OCI-LY7 (cell line): ENCODE measurements around the gene ESAM. TPM values are rescaled to one million over a fixed set of nuclear protein-coding genes. Genes with fewer than 3 reads are reported as not detected.
A peak's percentile ranks its signal among the peaks of the same experiment; 100 is the strongest.

Source experiments
- BruUV-seq: library from RNA; stranded (reverse); fragments of 400-500 nt; replicated peaks from 2 replicates; lab custom pipeline; 2021; lab: Mats Ljungman, UMichigan
- CTCF ChIA-PET: fragments of 300-600 bp; sonication (Branson Sonifier 250); formaldehyde crosslinking; loops from one replicate; lab custom pipeline; 2022; ENCODE audit warnings: antibody characterized with exemption; ENCODE audit not compliant: unreplicated experiment; lab: Charles Lee
- POLR2A ChIA-PET: fragments of 300-600 bp; sonication (Branson Sonifier 250); formaldehyde crosslinking; loops from one replicate; lab custom pipeline; 2022; ENCODE audit warnings: antibody characterized with exemption; lab: Charles Lee
- DNase-seq: peaks from one replicate; pipeline ENCODE4 v3.0.0-alpha.2; 2015; ENCODE audit warnings: low spot score
- H2AFZ ChIP-seq: fragments of 200-600 bp; sonication (generic), shearing (Covaris generic); 2 replicates; pipeline ENCODE4 v1.6.1; 2014; ENCODE audit warnings: mild to moderate bottlenecking, antibody characterized with exemption, low read length, moderate library complexity
- H3K27ac ChIP-seq: fragments of 200-600 bp; sonication (generic); 2 replicates; pipeline ENCODE4 v1.5.1; 2014; ENCODE audit warnings: mixed run types, low read depth, mild to moderate bottlenecking, moderate library complexity, low read length, inconsistent platforms; ENCODE audit not compliant: poor library complexity, severe bottlenecking
- H3K36me3 ChIP-seq: fragments of 200-600 bp; sonication (generic); 2 replicates; pipeline ENCODE4 v1.6.1; 2014; ENCODE audit warnings: mild to moderate bottlenecking, antibody characterized with exemption, low read length, moderate library complexity, mixed read lengths; ENCODE audit not compliant: insufficient read depth
- H3K4me1 ChIP-seq: fragments of 200-600 bp; sonication (generic); 2 replicates; pipeline ENCODE4 v1.5.1; 2014; ENCODE audit warnings: mild to moderate bottlenecking, low read length; ENCODE audit not compliant: insufficient read depth, poor library complexity, severe bottlenecking
- H3K4me2 ChIP-seq: fragments of 200-600 bp; sonication (generic); 2 replicates; pipeline ENCODE4 v1.6.1; 2014; ENCODE audit warnings: mild to moderate bottlenecking, low read length
- H3K4me3 ChIP-seq: fragments of 200-600 bp; sonication (generic); 2 replicates; pipeline ENCODE4 v1.5.1; 2014; ENCODE audit warnings: mild to moderate bottlenecking, low read depth, low read length; ENCODE audit not compliant: poor library complexity, severe bottlenecking
- H3K79me2 ChIP-seq: fragments of 200-600 bp; sonication (generic); 2 replicates; pipeline ENCODE4 v1.6.1; 2016; ENCODE audit warnings: low read depth, mild to moderate bottlenecking, low read length, moderate library complexity, mixed read lengths; ENCODE audit not compliant: insufficient read depth
- H3K9me2 ChIP-seq: fragments of 200-600 bp; sonication (generic); 2 replicates; pipeline ENCODE4 v1.6.1; 2016; ENCODE audit warnings: mild to moderate bottlenecking, low read length, mixed read lengths; ENCODE audit not compliant: insufficient read depth
- H3K9me3 ChIP-seq: fragments of 200-600 bp; sonication (generic); 2 replicates; pipeline ENCODE4 v1.6.1; 2014; ENCODE audit warnings: mild to moderate bottlenecking, mixed run types, low read length, mixed read lengths
- H4K20me1 ChIP-seq: fragments of 200-600 bp; sonication (generic); 2 replicates; pipeline ENCODE4 v1.6.1; 2014; ENCODE audit warnings: mild to moderate bottlenecking, antibody characterized with exemption, low read length, moderate library complexity, mixed read lengths; ENCODE audit not compliant: insufficient read depth
- CTCF ChIP-seq: fragments of 200-600 bp; sonication (generic); conservative IDR thresholded peaks from 2 replicates; pipeline ENCODE4 v1.5.1; 2014; ENCODE audit warnings: mild to moderate bottlenecking, antibody characterized with exemption, low read length, moderate library complexity, mixed read lengths
- EZH2phosphoT487 ChIP-seq: fragments of 200-600 bp; sonication (generic); IDR thresholded peaks from 2 replicates; pipeline ENCODE4 v1.6.1; 2018; ENCODE audit warnings: low read depth, borderline replicate concordance, mild to moderate bottlenecking, mixed run types, antibody characterized with exemption, low read length, moderate library complexity, mixed read lengths
- intact Hi-C: fragments of 100-400 bp; cut with micrococcal nuclease; formaldehyde crosslinking; loops from one replicate; pipeline ENCODE4 v1.10.0; 2022; ENCODE audit not compliant: unreplicated experiment
- total RNA-seq, 2 experiments: library from RNA; depleted of rRNA in 1 of 2; stranded (reverse); fragments of >200 nt in 1 of 2; shearing (Covaris generic) in 1 of 2; gene quantifications; 2 replicates each; pipeline ENCODE4 v1.2.3, GENCODE V29; 2014 to 2022

The ESAM gene
- total RNA-seq, 2 experiments from 2014 or later: 0.35 to 0.49 TPM

GRCh38 chr11:124745835-124746620 lies 16.1 kb downstream of the ESAM start:
- no peaks in the 10 kb centered on the region; the same call in 1 of the 2 replicates for H4K20me1 ChIP-seq
- peaks cover 24% of the 10 kb centered on the region for H3K4me1 ChIP-seq
- no TSS peak for BruUV-seq
- H3K27ac ChIP-seq: peak overlapping the region; percentile 61
- no peaks in the 10 kb centered on the region for H3K79me2 ChIP-seq
- intact Hi-C loops: loop anchor here (1.0 to 5.0 kb wide), 4 partner anchors 17 to 91 kb away; no protein-coding TSS in a partner anchor
- H3K4me2 ChIP-seq: peak overlapping the region; percentile 74
- H2AFZ ChIP-seq: peak overlapping the region; percentile 75
- TF ChIP-seq EZH2phosphoT487 (no peak), CTCF (peak; percentile 64; the same call in 1 of the 2 replicates)
- no peaks in the 10 kb centered on the region for H3K9me2 ChIP-seq
- no peaks in the 10 kb centered on the region for H3K9me3 ChIP-seq
- H3K36me3 ChIP-seq: no peaks in the 10 kb centered on the region
- peak; percentile 56 for DNase-seq
- H3K4me3 ChIP-seq: peak overlapping the region; percentile 70
- CTCF ChIA-PET: interaction anchor here (0.6 to 1.3 kb wide), 6 partner anchors 17 to 210 kb away, joined by 3 to 5 read pairs (median 4); no protein-coding TSS in a partner anchor
- POLR2A ChIA-PET: interaction anchor here (0.6 to 2.7 kb wide), 9 partner anchors 18 to 822 kb away, joined by 3 to 9 read pairs (median 4); partner anchors contain the start of genes SIAE and SPA17

- peak overlapping the region; percentile 74 for H3K4me2 ChIP-seq
- no peaks in the 10 kb centered on the region for H3K79me2 ChIP-seq
- BruUV-seq: no TSS peak
- no peaks in the 10 kb centered on the region for H3K9me3 ChIP-seq
- CTCF ChIA-PET: no interaction called here
- H3K4me3 ChIP-seq: peak overlapping the region; percentile 70
- H3K27ac ChIP-seq: no peak overlapping the region
- H2AFZ ChIP-seq: no peak overlapping the region
- no peaks in the 10 kb centered on the region; the same call in 1 of the 2 replicates for H4K20me1 ChIP-seq
- TF ChIP-seq CTCF: no peak
- no peak for TF ChIP-seq EZH2phosphoT487
- intact Hi-C loops: loop anchor here (5.0 kb wide), 1 partner anchor 92 kb away; no protein-coding TSS in a partner anchor
- POLR2A ChIA-PET: interaction anchor here (0.6 to 2.7 kb wide), 3 partner anchors 27 to 130 kb away, joined by 3 to 9 read pairs (median 4); partner anchors contain the start of genes SIAE and SPA17
- no peaks in the 10 kb centered on the region for H3K36me3 ChIP-seq
- peaks cover 30% of the 10 kb centered on the region for H3K4me1 ChIP-seq
- no peak for DNase-seq
- no peaks in the 10 kb centered on the region for H3K9me2 ChIP-seq
Observed at GRCh38 chr11:124745270-124745834, 16.7 kb downstream of the ESAM start.
